GM12875 (cell line): ENCODE measurements around the gene PSMD5.

Source experiments
- H3K4me3 ChIP-seq: one replicate; pipeline ENCODE4 v1.5.1; 2011; ENCODE audit warnings: low read depth, low read length, control low read depth
- CTCF ChIP-seq: IDR thresholded peaks from 2 replicates; pipeline ENCODE4 v1.5.1; 2011; ENCODE audit warnings: low read depth, mild to moderate bottlenecking, control low read depth, inconsistent platforms, low read length, moderate library complexity, borderline replicate concordance; ENCODE audit not compliant: insufficient read depth

Gene PSMD5

GRCh38 chr9:120867676-120868338 lies 25.1 kb upstream of the PSMD5 start:
- no peak for TF ChIP-seq CTCF
- no peak overlapping the region for H3K4me3 ChIP-seq

GRCh38 chr9:120866651-120867050 lies 23.9 kb upstream of the PSMD5 start:
- no peak for TF ChIP-seq CTCF
- no peak overlapping the region for H3K4me3 ChIP-seq

DNA sequence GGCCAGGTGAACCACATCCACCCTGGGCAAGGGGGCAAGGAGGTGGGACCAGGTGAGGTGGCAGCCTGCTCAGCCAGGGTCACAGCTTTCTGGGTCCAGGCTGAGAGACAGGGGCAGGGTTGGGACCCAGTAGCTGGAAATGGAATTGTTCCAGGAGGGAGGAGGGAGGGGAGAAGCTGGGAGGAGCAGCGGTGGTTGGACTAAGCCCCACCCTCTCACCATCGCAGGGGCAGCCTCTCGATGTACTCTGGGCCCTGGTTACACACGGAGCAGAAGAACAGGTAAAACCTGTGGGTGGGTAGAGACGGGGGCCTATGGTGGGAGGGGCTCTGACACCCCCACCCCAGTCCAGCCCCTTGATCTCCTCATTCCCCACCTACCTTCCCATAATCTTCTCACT lies 23.1 kb upstream of the PSMD5 start:
- no peak overlapping the region for H3K4me3 ChIP-seq
- TF ChIP-seq CTCF = no peak

DNA sequence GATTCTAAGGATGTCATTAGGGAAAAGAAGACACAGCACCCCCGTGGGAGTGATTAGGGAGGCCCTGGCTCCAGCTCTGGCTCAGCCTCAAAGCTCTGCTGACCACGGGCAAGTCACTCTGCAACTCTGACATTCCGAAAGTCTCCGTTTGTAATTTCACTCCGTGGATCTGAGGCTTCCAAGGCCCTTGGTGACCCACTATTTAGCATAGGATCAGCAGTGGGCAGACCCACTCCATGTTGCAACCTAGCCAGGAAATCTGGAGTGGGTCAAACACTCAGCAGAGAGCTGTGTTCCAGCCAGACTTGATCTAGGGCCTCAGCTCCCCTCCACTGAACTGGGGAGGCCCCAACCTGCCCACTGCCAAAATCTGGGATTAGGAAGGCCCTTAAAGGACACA lies 22.5 kb upstream of the PSMD5 start:
- no peak overlapping the region for H3K4me3 ChIP-seq
- TF ChIP-seq CTCF = no peak

DNA sequence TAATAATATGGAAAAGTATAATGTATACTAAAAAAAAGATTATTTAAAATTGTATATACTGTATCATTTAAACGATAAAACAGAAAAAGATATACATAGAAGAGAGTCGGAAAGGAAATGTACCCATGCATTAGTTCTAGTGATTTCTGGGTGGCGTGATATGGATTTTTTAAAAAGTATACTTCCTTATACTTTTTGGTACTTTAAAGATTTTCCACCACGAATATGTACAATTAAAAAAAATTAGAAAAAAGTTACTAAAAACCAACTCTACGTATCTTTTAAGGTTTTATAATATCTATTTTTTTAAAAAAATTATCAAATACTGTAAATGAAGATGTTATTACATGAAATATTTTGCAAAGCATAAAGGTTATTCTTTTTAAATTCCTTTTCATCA lies 22.0 kb upstream of the PSMD5 start:
- TF ChIP-seq CTCF = no peak
- H3K4me3 ChIP-seq = no peak overlapping the region

GRCh38 chr9:120863833-120864232 lies 21.1 kb upstream of the PSMD5 start:
- H3K4me3 ChIP-seq = no peak overlapping the region
- TF ChIP-seq CTCF = no peak

DNA sequence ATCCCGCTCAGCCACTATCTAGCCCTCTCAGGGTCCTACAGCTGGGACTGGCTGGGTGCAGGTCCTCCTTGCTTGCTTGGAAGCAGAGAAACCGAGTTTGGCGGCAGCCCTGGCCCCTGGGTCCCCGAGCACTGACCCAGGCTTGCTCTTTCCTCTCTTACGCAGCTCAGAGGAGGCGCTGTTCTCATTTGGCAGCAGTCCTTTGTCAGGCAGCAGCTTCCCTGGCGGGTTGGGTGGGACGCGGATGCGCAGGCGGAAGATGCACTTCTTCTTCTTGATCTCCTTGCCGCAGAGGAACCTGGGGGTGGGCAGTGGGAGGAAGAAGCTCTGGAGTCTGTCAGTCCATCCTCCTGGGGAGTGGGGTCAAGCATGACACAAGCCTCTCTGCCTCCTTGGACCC lies 19.7 kb upstream of the PSMD5 start:
- TF ChIP-seq CTCF = no peak

More for the DNA sequence above, 19.7 kb upstream of the PSMD5 start:
- H3K4me3 ChIP-seq = no peak overlapping the region
